AG09309 (cell line): ENCODE results near the gene PMPCA.
A peak's percentile ranks its signal among the peaks of the same experiment; 100 is the strongest.

Experiments
- DNase-seq: peaks from one replicate; pipeline ENCODE4 v3.0.0-alpha.2; 2010; ENCODE audit warnings: low read depth
- H3K4me3 ChIP-seq: 2 replicates; pipeline ENCODE4 v1.5.1; 2011; ENCODE audit warnings: mild to moderate bottlenecking, low read depth, low read length, moderate library complexity; ENCODE audit not compliant: control insufficient read depth
- TF ChIP-seq, protein P1 (sequence below): IDR thresholded peaks from 2 replicates; pipeline ENCODE4 v1.5.1; 2011; ENCODE audit warnings: mild to moderate bottlenecking, low read depth, low read length, inconsistent platforms; ENCODE audit not compliant: insufficient read depth, control insufficient read depth; ENCODE audit errors: missing control alignments

The PMPCA gene

DNA sequence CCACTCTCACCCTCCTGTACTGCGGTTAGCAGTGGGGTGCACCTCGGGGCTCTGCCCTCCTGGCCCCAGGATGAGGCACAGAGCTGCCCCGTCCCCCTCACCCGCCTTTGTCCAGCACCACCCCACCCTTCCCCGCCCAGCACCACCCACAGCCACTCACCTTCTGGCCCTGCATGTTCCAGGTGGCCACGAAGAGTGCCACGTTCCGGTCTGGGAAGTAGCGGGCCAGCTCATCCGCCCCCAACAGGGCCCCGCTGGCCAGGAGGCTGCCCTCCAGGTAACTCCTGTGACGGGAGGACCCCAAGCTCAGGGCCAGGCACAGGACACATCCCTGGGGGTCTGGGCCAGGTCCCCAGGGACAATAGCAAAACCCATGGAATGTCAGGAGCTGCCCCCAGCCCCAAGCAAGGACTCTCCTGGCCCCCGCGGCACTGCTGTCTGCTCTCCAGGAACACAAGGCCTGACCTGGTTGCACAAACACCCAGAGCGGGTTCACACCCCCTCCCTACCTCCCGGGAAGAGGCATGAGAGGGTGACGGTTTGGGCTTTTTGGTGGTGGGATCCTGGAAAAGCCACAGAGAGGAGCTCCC, 24.2 kb downstream of the PMPCA start:
- H3K4me3 ChIP-seq: no peak overlapping the region
- no peak for DNase-seq
- TF ChIP-seq, protein P1, sequence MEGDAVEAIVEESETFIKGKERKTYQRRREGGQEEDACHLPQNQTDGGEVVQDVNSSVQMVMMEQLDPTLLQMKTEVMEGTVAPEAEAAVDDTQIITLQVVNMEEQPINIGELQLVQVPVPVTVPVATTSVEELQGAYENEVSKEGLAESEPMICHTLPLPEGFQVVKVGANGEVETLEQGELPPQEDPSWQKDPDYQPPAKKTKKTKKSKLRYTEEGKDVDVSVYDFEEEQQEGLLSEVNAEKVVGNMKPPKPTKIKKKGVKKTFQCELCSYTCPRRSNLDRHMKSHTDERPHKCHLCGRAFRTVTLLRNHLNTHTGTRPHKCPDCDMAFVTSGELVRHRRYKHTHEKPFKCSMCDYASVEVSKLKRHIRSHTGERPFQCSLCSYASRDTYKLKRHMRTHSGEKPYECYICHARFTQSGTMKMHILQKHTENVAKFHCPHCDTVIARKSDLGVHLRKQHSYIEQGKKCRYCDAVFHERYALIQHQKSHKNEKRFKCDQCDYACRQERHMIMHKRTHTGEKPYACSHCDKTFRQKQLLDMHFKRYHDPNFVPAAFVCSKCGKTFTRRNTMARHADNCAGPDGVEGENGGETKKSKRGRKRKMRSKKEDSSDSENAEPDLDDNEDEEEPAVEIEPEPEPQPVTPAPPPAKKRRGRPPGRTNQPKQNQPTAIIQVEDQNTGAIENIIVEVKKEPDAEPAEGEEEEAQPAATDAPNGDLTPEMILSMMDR: no peak

DNA sequence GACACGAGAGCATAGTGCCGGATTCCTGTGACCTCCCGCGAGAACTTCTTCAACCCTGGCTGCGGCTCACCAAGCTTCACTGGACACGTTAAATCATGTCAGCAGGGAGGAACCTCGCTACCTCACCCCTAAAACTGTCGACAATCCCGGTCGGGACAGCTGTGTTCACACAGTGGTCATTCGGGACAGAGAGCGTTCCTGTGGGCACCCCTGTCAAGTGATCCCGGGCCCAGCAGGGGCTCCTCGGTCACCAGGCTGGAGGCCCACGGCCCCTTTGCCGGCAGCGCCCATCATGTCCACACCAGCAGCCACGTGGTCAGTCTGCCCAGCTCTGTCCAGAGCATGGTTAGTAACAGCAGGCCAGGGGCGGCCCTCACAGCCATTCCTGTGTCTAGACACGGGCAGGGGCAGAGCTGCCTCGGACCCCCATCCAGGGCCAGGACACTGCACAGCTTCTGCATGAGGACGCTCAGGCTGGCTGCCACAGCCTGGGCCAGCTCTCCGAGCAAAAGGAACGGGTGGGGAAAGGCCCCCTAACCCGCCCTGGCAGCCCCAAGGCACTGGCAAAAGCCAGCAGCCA, 25.7 kb downstream of the PMPCA start:
- DNase-seq: no peak
- no peak overlapping the region for H3K4me3 ChIP-seq
- TF ChIP-seq, protein P1: no peak

DNA sequence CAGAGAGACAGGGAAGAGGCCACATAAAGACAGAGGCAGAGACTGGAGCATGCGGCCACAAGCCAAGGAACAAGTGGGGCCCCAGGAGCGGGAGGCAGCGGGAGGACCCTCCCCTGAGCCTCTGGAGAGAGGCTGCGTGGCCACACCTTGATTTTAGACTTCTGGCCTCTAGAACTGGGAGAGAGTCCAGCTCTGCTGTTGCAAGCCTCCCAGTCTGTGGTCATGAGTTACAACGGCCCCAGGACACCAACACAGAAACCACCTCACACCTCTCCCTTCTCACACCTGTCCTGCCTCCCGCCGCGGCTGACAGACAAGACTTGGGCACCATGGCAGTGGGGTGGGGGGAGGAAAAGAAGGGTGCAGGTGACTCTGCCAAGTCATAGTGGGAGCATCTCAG, 27.0 kb downstream of the PMPCA start:
- peak overlapping the region; percentile 63 for H3K4me3 ChIP-seq
- TF ChIP-seq, protein P1: no peak
- no peak for DNase-seq

DNA sequence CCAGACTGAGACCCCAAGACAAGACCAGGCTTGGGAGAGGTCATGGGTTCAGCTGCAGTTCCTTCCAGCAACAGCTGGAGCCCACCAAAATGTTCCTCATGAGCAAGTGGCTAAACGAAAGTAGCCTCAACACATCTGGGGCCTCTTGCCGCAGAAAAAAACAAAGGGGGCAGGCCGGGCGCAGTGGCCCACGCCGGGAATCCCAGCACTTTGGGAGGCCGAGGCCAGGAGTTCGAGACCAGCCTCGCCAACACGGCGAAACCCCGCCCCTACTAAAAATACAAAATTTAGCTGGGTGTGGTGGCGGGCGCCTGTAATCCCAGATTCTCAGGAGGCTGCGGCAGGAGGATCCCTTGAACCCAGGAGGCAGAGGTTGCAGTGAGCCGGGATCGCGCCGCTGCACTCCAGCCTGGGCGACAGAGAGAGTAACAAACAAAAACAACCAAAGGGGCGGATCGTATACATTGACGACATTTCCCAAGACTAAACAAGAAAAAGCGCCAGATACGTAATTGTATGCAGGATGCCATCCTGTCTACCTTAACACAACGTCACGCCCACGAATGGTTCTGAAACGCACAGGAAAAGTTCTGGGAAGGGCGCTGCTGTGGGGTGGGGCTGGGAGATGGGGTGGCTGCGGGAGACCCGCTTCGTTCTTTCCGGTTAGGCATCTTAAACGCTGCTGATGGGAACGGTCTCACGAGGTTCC, 27.5 kb downstream of the PMPCA start:
- TF ChIP-seq, protein P1: no peak
- no peak for DNase-seq
- peak overlapping the region; percentile 63 for H3K4me3 ChIP-seq

DNA sequence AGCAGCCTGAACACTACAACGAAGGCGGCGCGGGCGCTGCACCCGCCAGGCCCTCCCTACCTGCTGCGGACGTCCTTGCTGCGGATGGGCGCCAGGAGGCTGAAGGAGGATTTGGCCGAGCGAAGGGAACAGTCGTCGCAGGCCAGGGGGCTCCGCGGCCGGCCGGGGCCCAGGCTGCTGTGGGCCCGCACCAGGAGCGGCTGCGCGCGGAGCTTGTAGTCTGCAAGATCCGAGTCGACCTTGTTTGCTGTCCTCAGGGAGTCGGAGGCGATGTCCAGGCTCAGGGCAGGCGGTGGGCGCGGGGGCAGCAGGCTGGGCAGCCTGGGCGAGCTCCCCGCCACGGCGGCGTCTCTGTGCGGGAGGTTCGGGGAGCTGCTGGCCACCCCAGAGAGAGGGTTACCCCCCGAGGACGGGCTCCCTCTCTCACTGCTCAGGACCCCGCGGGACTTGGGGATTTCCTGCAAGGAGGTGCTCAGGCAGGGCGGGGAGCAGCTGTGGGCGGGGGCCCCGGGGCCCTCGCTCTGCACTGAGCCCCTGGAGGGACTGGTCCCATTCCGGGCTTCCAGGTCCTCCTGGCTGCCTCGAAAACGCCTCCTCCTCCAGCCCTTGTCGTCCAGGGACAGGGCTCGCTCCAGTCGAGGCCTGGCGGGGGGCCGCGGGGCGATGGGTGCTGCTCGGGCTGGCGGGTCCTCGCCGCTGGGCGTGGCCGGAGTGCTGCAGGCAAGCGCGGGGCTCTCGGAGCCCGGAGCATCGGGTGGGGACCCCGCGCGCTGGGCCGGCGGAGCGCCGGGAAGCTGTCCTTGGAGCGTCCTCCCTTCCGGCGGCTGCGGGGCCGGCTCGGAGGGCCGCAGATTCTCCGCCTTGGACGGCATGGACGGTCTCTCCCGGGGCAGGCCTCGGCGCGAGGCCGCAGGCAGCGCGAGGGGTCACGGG, 28.4 kb downstream of the PMPCA start:
- TF ChIP-seq, protein P1: no peak
- H3K4me3 ChIP-seq: peak overlapping the region; percentile 63
- no peak for DNase-seq
